CD4-positive, alpha-beta T cell treated with Interleukin-10 for 1 hour (primary cell): ENCODE data around the gene CA7.
A peak's percentile ranks its signal among the peaks of the same experiment; 100 is the strongest.
"Not testable (repeated sequence)": the region's sequence is repeated elsewhere in the genome, so short reads cannot be mapped to it uniquely, and the experiment has no call there.

Source experiments
- DNase-seq: peaks from one replicate; pipeline ENCODE4 v3.0.0-alpha.2; 2020

The CA7 gene

DNA sequence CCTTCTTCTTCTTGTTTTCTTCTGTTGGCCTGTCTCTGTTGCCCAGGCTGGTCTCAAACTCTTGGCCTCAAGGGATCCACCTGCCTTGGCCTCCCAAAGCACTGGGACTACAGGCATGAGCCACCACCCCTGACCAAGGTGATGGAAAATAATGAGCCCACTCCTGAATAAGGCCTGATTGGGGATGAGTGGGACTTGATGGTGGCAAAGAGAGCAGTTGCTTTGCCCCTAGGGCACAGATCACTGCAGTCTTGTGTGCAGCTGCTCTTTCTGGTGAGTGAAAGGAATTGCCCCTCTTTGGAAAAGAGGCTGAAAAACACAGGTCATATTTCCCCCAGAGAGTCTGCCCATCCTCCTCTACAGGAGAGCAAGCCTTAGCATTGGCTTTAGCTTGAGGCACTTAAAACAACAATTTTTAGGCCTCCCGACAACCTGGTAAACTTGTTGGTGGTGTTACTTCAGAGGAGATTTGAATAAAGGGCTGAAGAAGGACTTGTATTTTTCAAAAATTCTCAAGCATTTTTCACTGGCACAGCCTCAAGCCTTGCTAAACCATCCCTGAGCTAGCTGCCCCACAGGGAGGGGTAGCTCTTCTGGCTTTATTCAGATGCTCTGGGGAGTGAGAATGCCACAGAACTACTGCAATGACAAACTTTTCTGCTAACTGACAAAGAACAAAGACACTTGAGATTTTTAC is 30.0 kb downstream of the CA7 start:
- peak; percentile 7 for DNase-seq

DNA sequence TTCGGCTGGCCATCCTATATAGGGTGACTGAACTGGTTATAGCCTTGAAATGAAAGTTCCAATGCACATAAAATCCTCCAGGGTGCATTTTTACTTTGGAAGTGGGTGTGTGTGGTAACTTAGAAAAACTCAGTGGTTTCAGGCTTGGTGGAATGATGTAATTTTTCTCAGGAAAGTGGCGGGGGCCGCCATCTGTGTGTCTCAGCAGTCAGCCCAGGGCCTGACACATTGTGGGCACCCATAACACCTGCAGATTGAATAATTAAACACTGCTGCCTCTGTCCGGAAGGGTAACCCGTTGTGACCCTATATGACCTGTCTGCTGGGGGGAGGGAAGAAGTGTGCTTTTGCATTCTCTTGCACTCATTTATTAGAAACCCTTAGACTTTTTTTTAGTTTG is 33.9 kb downstream of the CA7 start:
- no peak for DNase-seq

GRCh38 chr16:66880288-66881013 is 36.2 kb downstream of the CA7 start, which contains the start of gene PDP2:
TSS of gene PDP2 (plus strand) at chr16:66880515. CDS start at chr16:66884285, 3,770 bp downstream.
- DNase-seq, result peak; percentile 94

GRCh38 chr16:66881014-66881417 is 36.8 kb downstream of the CA7 start:
- DNase-seq, result peak; percentile 4

- DNase-seq, result no peak
Measured at GRCh38 chr16:66881560-66881959, 37.3 kb downstream of the CA7 start.

DNA sequence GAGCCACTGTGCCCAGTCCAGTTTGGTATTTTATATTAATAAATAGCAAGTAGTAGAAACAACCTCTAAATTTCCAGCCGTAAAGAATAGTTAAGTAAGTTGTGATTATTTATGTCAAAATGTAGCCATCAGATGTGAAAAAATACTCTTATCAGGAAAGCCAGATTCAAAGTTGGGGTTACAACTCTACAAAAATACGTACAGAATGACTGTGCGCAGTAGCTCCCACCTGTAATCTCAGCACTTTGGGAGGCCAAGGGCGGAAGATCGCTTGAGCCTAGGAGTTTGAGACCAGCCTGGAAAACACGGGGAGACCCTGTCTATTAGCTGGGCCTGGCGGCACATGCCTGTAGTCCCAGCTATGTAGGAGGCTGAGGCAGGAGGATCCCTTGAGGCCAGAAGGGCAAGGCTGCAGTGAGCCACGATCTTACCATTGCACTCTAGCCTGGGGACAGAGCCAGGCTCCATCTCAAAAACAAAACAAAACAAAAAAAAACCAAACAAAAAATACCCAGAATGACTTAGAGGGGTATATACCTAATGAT is 37.8 kb downstream of the CA7 start:
- no peak for DNase-seq

DNA sequence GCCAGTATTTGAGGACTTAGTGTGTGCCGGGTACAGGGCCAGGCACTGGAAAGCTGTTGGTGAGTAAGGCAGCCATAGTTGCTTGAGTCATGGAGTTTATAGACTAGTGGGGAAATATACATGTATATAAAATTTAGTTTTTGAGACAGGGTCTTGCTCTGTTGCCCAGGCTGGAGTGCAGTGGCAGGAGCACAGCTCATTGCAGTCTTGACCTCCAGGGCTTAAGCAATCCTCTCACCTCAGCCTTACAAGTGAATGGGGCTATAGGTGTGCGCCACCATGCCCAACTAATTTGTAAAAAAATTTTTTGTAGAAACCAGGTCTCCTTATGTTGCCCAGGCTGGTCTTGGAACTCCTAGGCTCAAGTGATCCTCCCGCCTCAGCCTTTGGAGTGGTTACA is 38.5 kb downstream of the CA7 start:
- DNase-seq, result no peak

DNA sequence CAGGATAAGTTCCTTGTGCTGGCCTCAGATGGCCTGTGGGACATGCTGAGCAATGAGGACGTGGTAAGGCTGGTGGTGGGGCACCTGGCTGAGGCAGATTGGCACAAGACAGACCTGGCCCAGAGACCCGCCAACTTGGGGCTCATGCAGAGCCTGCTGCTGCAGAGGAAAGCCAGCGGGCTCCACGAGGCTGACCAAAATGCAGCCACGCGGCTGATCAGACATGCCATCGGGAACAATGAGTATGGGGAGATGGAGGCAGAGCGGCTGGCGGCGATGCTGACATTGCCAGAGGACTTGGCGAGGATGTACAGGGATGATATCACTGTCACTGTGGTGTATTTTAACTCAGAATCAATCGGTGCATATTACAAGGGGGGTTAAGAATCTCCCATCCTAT is 41.3 kb downstream of the CA7 start:
- no peak for DNase-seq

DNA sequence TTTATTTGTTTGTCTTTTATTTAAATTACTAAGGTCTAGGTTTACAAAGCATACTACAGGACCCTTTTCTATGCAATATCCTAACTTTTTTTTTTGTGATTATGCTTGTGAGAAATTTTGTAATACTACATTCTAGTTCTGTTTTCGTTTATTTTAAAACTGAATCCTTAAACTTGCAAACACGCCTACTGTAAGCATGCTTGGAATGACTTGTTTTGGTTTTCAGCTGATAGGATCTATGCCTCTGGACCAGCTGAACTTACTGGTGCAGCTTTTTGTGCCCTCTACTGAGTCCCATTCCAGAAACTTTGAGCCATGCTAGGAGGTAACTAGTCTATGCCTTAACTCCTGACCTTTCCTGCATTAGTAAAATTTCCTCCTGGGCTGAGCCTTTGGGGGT is 42.1 kb downstream of the CA7 start:
- no peak for DNase-seq

- no peak for DNase-seq
Measured at GRCh38 chr16:66886914-66887313, 42.7 kb downstream of the CA7 start.

- DNase-seq, result no peak
Measured at GRCh38 chr16:66888647-66889615, 44.7 kb downstream of the CA7 start.

- no peak for DNase-seq
Measured at GRCh38 chr16:66889622-66890021, 45.4 kb downstream of the CA7 start.

- DNase-seq, result no peak
Measured at GRCh38 chr16:66890799-66891198, 46.6 kb downstream of the CA7 start.

DNA sequence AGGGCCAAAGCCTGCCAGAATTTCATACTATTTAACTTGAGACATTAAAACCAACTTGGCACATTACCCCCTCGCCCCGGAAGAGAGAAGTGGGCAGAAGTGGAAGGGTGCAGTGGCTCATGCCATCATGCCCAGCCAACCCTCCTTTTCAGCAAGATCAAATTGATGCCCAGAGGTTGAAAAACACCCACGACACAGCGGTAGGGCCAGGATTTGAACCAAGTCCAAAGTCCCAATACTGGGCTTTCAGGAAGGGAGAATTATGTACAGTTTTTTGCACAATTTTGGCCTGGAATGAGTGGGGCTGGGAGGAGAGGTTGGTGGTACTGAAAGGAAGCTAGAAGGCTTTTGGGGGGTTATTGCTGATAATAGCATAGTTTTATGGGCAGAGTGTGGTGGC is 47.1 kb downstream of the CA7 start:
- no peak for DNase-seq

GRCh38 chr16:66891797-66892196 is 47.6 kb downstream of the CA7 start:
- no peak for DNase-seq

DNA sequence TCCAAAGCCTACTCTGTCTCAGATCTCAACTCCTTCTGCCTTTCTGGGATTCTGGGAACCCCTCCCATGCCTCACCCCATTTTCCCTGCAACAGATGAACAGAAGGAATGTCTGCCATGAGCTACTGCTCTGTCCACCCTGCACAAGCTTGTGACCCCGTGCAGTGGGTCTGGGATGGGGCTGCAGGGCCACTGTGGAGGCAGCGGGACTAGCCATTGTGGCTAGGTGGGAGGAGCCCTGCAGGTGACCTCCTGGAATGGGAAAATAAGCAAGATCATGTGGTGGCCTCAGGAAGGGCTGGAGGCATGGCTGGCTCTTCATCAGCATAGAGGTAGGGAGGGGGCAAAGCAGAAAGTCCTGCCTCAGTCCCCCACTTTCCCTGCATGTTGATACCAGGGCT is 49.8 kb downstream of the CA7 start:
- DNase-seq, result no peak

- DNase-seq, result peak; percentile 69
Measured at GRCh38 chr16:66894948-66895688, 50.9 kb downstream of the CA7 start.

GRCh38 chr16:66895689-66895979 is 51.4 kb downstream of the CA7 start:
- DNase-seq, result no peak

DNA sequence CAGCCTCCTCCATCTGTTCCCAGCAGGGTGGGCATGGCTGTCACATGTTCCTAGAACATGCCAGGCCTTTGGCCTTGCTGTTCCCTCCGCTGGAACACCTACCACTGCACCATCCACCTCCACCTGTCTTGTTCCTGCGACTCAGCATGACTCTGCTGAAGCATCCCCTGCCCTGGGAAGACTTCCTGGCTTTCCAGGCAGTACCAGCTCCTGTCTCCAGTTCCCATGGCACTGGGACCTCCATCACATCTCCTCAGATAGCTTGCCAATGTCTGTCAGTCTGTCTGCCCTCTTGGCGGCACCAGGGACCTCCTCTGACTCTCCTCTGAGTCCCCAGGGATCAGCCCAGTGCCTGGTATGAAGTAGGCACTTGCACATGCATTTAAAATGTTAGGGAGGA is 51.8 kb downstream of the CA7 start:
- DNase-seq, result no peak

GRCh38 chr16:66896682-66897081 is 52.5 kb downstream of the CA7 start:
- DNase-seq, result not testable (repeated sequence)

DNA sequence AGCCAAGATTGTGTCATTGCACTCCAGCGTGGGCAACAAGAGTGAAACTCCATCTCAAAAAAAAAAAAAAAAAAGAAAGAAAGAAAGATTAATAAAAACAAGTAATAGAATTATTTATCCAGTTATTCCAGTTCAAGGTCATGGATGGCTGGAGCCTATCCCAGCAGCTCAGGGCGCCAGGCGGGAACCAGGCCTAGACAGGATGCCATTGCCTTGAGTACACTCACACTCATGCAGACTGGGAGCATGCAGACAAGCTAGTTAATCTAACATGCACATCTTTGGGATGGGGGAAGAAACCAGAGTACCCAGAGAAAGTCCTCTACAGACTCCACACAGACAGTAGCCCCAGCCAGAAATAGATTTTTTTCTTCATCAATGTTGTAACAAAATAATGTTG is 54.0 kb downstream of the CA7 start:
- no peak for DNase-seq

DNA sequence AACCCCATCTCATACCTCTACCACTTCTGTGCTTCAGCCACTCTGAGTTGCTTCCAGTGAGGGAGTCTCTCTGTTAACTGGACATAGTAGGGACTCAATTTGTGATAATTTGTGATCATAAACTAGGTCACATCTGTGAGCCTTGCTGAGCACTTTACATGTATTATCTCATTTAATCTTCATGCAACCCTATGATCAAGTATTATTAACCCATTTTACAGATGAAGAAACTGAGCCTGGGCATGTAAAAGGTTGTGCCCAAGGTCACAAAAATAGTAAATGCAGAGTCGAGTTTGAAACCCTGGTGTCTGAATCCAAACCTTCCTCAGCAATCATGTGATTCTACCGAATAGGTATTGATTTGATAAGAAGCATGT is 54.7 kb downstream of the CA7 start:
- no peak for DNase-seq
